ENCODE results near the gene CD27. TPM values are rescaled to one million over a fixed set of nuclear protein-coding genes. Genes with fewer than 3 reads are reported as not detected.

Gene CD27
- total and polyA plus RNA-seq, 2 of the 13 experiments (the other 11 are each of a cell fraction or from before 2014, with no cell fraction given): 0.12 TPM; not detected in 1

DNA sequence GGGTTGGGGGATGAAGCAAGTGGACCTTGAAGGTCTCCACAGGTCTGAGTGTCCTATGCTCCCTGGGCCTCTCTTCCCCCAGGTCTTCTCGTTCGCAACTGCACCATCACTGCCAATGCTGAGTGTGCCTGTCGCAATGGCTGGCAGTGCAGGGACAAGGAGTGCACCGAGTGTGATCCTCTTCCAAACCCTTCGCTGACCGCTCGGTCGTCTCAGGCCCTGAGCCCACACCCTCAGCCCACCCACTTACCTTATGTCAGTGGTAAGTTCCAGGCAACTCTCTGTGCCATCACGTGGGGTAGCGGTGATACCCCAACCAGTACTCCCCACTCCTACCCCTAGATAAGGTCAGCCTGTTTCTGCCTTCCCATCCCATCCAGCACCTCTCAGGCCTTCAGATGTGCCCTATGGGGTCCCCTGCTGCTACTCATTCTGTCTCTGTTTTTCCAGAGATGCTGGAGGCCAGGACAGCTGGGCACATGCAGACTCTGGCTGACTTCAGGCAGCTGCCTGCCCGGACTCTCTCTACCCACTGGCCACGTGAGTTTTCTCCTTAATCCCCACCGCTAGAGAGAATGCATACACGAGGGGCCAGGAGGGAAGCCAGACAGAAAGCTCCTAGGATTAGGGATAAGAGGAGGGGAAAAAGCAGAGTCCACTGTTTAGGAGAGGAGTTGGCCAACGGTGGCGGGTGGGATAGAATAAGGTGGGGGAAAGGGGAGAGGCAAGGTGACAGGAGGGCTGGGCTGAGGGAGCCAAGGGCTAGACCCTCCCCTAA, 5.5 kb downstream of the CD27 start (continued):
- TF ChIP-seq, protein P1, sequence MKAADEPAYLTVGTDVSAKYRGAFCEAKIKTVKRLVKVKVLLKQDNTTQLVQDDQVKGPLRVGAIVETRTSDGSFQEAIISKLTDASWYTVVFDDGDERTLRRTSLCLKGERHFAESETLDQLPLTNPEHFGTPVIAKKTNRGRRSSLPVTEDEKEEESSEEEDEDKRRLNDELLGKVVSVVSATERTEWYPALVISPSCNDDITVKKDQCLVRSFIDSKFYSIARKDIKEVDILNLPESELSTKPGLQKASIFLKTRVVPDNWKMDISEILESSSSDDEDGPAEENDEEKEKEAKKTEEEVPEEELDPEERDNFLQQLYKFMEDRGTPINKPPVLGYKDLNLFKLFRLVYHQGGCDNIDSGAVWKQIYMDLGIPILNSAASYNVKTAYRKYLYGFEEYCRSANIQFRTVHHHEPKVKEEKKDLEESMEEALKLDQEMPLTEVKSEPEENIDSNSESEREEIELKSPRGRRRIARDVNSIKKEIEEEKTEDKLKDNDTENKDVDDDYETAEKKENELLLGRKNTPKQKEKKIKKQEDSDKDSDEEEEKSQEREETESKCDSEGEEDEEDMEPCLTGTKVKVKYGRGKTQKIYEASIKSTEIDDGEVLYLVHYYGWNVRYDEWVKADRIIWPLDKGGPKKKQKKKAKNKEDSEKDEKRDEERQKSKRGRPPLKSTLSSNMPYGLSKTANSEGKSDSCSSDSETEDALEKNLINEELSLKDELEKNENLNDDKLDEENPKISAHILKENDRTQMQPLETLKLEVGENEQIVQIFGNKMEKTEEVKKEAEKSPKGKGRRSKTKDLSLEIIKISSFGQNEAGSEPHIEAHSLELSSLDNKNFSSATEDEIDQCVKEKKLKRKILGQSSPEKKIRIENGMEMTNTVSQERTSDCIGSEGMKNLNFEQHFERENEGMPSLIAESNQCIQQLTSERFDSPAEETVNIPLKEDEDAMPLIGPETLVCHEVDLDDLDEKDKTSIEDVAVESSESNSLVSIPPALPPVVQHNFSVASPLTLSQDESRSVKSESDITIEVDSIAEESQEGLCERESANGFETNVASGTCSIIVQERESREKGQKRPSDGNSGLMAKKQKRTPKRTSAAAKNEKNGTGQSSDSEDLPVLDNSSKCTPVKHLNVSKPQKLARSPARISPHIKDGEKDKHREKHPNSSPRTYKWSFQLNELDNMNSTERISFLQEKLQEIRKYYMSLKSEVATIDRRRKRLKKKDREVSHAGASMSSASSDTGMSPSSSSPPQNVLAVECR (CRISPR knock-in tag; IDR thresholded peaks at IDR 0.05; ENCODE audit: borderline replicate concordance): no peak
- TF ChIP-seq ZMYM4 (CRISPR knock-in tag; IDR thresholded peaks at IDR 0.05) (no peak), ZNF33A (CRISPR knock-in tag; IDR thresholded peaks at IDR 0.05; ENCODE audit: borderline replicate concordance) (no peak), PCBP1 (IDR thresholded peaks at IDR 0.05; ENCODE audit: borderline replicate concordance, low read depth, low read length) (no peak), ZNF253 (CRISPR knock-in tag; IDR thresholded peaks at IDR 0.05; ENCODE audit: borderline replicate concordance) (no peak), ZSCAN31 (CRISPR knock-in tag; IDR thresholded peaks at IDR 0.05; ENCODE audit: low read depth) (no peak), ZNF792 (CRISPR knock-in tag; IDR thresholded peaks at IDR 0.05) (no peak), HDAC1 (CRISPR knock-in tag; IDR thresholded peaks at IDR 0.05) (no peak)
- TF ChIP-seq, protein P2, sequence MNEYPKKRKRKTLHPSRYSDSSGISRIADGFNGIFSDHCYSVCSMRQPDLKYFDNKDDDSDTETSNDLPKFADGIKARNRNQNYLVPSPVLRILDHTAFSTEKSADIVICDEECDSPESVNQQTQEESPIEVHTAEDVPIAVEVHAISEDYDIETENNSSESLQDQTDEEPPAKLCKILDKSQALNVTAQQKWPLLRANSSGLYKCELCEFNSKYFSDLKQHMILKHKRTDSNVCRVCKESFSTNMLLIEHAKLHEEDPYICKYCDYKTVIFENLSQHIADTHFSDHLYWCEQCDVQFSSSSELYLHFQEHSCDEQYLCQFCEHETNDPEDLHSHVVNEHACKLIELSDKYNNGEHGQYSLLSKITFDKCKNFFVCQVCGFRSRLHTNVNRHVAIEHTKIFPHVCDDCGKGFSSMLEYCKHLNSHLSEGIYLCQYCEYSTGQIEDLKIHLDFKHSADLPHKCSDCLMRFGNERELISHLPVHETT (CRISPR knock-in tag; conservative IDR thresholded peaks at IDR 0.05): no peak
- TF ChIP-seq, protein P3, sequence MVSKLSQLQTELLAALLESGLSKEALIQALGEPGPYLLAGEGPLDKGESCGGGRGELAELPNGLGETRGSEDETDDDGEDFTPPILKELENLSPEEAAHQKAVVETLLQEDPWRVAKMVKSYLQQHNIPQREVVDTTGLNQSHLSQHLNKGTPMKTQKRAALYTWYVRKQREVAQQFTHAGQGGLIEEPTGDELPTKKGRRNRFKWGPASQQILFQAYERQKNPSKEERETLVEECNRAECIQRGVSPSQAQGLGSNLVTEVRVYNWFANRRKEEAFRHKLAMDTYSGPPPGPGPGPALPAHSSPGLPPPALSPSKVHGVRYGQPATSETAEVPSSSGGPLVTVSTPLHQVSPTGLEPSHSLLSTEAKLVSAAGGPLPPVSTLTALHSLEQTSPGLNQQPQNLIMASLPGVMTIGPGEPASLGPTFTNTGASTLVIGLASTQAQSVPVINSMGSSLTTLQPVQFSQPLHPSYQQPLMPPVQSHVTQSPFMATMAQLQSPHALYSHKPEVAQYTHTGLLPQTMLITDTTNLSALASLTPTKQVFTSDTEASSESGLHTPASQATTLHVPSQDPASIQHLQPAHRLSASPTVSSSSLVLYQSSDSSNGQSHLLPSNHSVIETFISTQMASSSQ (IDR thresholded peaks at IDR 0.05; ENCODE audit: low read depth): no peak
- TF ChIP-seq, protein P3 (CRISPR knock-in tag; IDR thresholded peaks at IDR 0.05; ENCODE audit: borderline replicate concordance): no peak
- TF ChIP-seq, protein P4, sequence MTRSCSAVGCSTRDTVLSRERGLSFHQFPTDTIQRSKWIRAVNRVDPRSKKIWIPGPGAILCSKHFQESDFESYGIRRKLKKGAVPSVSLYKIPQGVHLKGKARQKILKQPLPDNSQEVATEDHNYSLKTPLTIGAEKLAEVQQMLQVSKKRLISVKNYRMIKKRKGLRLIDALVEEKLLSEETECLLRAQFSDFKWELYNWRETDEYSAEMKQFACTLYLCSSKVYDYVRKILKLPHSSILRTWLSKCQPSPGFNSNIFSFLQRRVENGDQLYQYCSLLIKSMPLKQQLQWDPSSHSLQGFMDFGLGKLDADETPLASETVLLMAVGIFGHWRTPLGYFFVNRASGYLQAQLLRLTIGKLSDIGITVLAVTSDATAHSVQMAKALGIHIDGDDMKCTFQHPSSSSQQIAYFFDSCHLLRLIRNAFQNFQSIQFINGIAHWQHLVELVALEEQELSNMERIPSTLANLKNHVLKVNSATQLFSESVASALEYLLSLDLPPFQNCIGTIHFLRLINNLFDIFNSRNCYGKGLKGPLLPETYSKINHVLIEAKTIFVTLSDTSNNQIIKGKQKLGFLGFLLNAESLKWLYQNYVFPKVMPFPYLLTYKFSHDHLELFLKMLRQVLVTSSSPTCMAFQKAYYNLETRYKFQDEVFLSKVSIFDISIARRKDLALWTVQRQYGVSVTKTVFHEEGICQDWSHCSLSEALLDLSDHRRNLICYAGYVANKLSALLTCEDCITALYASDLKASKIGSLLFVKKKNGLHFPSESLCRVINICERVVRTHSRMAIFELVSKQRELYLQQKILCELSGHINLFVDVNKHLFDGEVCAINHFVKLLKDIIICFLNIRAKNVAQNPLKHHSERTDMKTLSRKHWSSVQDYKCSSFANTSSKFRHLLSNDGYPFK (CRISPR knock-in tag; IDR thresholded peaks at IDR 0.05; ENCODE audit: borderline replicate concordance): no peak
